Skeletal muscle satellite cell (primary cell): ENCODE measurements around the gene SORBS2.
A peak's percentile ranks its signal among the peaks of the same experiment; 100 is the strongest.

Source experiments
- H3K27me3 ChIP-seq: 2 replicates; pipeline ENCODE4 v1.7.0; 2013; ENCODE audit warnings: low read length; ENCODE audit not compliant: control insufficient read depth, insufficient read depth
- H3K36me3 ChIP-seq: 2 replicates; pipeline ENCODE4 v1.7.0; 2013; ENCODE audit warnings: mild to moderate bottlenecking, control low read depth, low read length; ENCODE audit not compliant: insufficient read depth
- H3K4me1 ChIP-seq: 2 replicates; pipeline ENCODE4 v1.7.0; 2013; ENCODE audit warnings: low read length; ENCODE audit not compliant: control insufficient read depth, insufficient read depth
- H3K4me2 ChIP-seq: 2 replicates; pipeline ENCODE4 v1.7.0; 2013; ENCODE audit warnings: mild to moderate bottlenecking, low read length
- H3K4me3 ChIP-seq: 2 replicates; pipeline ENCODE4 v1.7.0; 2013; ENCODE audit warnings: low read length
- H3K9ac ChIP-seq: 2 replicates; pipeline ENCODE4 v1.7.0; 2013; ENCODE audit warnings: mild to moderate bottlenecking, low read depth, low read length, moderate library complexity
- H3K9me3 ChIP-seq: replicated peaks from 2 replicates; pipeline ENCODE4 v1.7.0; 2013; ENCODE audit warnings: mild to moderate bottlenecking, control low read depth, low read length

SORBS2 gene

DNA sequence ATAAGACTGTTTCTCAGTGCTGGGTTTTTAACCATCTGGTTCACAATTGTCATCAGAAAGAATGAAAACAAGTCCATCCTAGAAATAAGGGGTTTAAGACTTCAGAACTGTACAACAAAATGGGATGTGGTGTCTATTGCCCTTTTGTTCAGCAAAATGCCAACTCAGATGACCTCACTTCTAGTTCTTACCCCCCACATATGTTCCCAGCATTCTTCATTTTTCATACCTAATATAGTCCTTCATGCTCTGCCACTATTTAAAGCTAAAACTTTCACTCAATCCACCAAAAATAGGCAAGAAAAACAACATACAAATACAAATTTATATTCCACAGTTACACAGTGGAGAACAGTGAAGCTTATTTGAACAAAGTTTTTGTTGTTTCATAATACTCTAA, 111.4 kb downstream of the SORBS2 start:
- Histone ChIP-seq H3K27me3 (no peaks in the 10 kb centered on the region), H3K9ac (no peak overlapping the region), H3K36me3 (no peaks in the 10 kb centered on the region), H3K9me3 (no peaks in the 10 kb centered on the region), H3K4me2 (no peak overlapping the region), H3K4me3 (no peak overlapping the region), H3K4me1 (peaks cover 4% of the 10 kb centered on the region)

DNA sequence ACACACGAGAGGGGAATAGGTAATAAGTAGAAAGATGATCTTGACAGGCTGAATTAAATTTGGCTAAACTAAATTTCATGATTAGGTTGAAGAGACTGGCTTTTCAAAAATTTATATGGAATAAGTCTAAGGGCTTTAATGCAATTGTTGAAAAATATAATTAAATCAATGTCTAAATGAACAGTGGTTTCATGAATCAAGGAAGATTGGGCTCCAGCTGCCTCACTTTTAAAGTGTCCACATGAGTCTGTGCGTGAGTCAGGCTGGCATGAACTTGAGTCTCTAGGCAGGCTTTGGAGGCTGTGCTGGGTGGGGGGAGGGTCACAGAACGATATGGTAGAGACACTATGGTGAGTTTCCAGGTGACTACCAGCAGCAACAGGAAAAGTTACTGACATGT, 111.9 kb downstream of the SORBS2 start:
- Histone ChIP-seq H3K4me2 (no peak overlapping the region), H3K36me3 (no peaks in the 10 kb centered on the region), H3K4me3 (no peak overlapping the region), H3K9me3 (no peaks in the 10 kb centered on the region), H3K27me3 (no peaks in the 10 kb centered on the region), H3K9ac (no peak overlapping the region), H3K4me1 (peaks cover 4% of the 10 kb centered on the region)

DNA sequence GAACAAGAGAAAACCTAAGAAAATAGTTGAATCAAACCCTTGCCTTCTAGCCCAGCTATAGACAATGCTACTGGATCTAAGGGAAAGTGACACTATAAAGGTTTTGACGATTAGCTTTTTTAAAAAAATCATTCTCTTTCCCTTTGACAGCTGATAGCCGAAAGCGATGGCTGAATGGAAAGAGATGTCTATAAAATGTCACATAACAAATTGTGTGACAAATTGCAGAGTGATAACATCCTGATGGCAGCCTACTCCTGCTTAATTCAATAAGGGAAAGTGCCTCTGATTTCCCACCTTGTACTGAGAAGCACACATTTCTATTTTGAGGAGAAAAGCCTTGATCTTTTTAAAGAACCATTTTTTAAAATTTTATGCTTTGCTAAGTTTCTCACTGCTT, 114.5 kb downstream of the SORBS2 start:
- H3K4me2 ChIP-seq: no peak overlapping the region
- no peak overlapping the region for H3K9ac ChIP-seq
- no peak overlapping the region for H3K4me3 ChIP-seq
- no peaks in the 10 kb centered on the region for H3K9me3 ChIP-seq
- no peaks in the 10 kb centered on the region for H3K27me3 ChIP-seq
- peaks cover 4% of the 10 kb centered on the region for H3K4me1 ChIP-seq
- no peaks in the 10 kb centered on the region for H3K36me3 ChIP-seq

DNA sequence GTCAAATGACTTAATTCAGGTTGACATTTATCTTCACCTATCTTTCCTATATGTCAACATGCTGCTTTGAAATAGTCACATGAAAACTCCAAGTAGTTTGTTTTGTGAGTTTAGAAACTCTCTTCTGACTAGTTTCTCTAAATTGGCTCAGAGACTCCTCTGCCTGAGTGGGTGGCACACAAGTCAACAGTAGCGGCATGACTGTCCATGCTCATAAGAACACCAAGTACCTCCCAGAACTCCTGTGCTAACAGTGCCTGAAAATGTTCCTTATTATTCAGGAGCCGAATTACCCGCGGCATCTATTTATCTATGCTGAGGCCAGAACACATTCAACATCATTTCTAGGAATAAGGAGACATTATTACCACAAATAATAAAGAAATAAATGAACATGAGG, 116.3 kb downstream of the SORBS2 start:
- Histone ChIP-seq H3K9ac (no peak overlapping the region), H3K27me3 (no peaks in the 10 kb centered on the region), H3K9me3 (no peaks in the 10 kb centered on the region), H3K4me3 (no peak overlapping the region), H3K4me1 (peaks cover 4% of the 10 kb centered on the region), H3K4me2 (no peak overlapping the region), H3K36me3 (no peaks in the 10 kb centered on the region)

DNA sequence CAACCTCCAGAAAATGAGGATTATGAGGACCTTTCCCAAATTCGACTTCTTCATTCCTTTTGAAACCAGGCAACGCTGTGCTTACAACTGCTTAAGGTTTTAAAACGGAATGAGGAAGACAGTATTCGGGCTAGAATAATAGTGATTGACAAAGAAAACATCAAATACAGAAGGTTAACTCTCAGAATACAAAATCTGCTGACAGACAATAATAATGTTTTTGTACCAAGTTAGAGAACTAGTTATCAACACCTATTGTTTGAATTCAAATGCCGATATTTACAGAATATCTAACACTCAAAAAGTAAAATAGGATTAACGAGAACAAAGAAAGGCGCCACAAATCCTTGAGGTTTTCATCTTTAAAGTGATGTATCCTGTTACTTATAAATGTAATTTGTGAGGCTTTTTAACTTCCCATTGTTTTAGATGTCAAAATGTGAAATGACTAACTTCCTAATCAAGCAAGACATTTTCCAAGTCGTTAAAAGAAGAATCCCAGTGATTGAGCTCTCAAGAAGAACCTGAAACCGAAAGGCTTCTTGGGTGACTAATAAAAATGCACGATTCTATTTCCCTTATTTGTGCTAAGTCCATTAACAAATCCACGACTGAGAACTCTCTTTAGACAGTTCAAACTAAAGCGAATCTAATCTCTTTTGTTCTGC, 118.3 kb downstream of the SORBS2 start:
- Histone ChIP-seq H3K9me3 (no peaks in the 10 kb centered on the region), H3K4me1 (no peaks in the 10 kb centered on the region), H3K36me3 (no peaks in the 10 kb centered on the region), H3K9ac (no peak overlapping the region), H3K4me2 (no peak overlapping the region), H3K4me3 (no peak overlapping the region), H3K27me3 (no peaks in the 10 kb centered on the region)

DNA sequence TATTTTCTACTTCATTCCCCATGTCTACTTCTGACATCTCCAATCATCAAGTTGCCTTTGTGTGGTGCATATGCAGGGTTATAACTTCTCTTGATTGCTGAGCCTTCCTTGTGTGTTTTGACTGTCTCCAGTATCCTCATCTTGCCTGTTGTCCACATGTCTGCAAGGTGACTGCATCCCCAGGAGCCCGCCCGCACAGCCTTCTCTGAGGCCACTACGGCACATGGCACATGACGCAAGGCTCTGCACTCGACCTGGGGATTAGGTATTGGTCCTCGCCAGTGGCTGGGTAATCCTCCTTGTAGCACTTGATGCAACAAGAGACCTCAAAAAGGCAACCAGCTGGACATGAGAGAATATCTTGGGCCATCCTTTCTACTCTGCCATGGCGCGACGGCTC, 122.6 kb downstream of the SORBS2 start:
- no peak overlapping the region for H3K4me2 ChIP-seq
- no peaks in the 10 kb centered on the region for H3K36me3 ChIP-seq
- no peak overlapping the region for H3K4me3 ChIP-seq
- no peaks in the 10 kb centered on the region for H3K4me1 ChIP-seq
- no peaks in the 10 kb centered on the region for H3K9me3 ChIP-seq
- no peaks in the 10 kb centered on the region for H3K27me3 ChIP-seq
- no peak overlapping the region for H3K9ac ChIP-seq

DNA sequence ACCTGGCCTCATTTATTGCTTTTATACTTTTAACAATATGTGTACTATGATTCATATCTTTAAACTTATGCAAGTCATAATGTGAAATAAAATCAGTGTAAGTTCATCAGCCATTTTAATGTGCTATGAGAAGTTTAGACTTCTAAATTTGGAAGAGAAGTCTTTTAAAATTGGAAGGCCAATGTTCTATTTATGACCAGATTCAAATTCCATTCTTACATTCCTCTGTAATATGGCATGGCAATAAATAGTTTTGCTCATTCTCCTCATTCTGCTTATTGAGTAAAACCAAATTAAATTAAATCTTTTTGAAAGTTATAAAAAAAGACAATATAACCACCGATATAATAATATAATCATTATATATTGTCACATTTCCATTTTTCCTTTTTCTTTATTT, 126.2 kb downstream of the SORBS2 start:
- H3K9ac ChIP-seq: no peak overlapping the region
- no peak overlapping the region for H3K4me3 ChIP-seq
- no peaks in the 10 kb centered on the region for H3K36me3 ChIP-seq
- peaks cover 11% of the 10 kb centered on the region for H3K4me1 ChIP-seq
- no peaks in the 10 kb centered on the region for H3K9me3 ChIP-seq
- no peak overlapping the region for H3K4me2 ChIP-seq
- no peaks in the 10 kb centered on the region for H3K27me3 ChIP-seq

DNA sequence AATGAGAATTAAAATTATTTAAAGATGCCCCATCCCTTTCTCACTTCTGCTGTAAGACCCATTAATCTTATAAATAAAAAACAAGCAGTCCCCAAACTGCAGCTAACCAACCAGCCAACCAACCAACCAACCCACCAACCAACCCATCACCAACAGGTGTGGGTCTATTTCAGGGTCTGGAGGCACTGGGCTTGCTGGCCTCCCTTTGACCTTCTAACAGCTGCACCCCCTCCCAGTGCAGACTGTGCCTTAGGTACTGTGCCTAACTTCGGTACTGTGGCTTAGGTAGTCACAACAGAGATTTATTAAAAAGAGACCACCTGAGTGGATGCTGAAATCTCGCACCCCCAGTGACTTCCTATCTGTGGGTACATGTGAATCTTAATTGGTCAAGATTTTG, 128.1 kb downstream of the SORBS2 start:
- peaks cover 11% of the 10 kb centered on the region for H3K4me1 ChIP-seq
- H3K9ac ChIP-seq: no peak overlapping the region
- no peak overlapping the region for H3K4me3 ChIP-seq
- no peaks in the 10 kb centered on the region for H3K9me3 ChIP-seq
- H3K36me3 ChIP-seq: no peaks in the 10 kb centered on the region
- no peak overlapping the region for H3K4me2 ChIP-seq
- no peaks in the 10 kb centered on the region for H3K27me3 ChIP-seq

DNA sequence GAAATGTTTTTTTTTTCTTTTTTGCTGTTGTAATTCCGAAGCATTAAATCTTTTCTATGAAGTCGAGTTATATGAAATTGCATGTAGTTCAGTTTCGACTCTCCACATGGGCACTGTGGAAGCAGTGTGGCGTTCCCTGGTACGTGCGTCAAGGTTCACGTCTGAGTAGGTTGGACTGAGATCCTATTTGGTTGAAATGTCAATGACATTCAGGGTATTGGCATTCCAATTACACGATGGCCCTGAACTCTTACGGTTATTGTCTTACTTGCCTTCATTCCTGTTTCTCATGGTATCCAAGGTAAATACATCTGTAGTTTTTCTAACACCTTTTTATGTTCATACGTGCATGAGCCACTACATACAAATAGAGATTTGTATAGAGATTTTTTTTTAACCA, 128.8 kb downstream of the SORBS2 start:
- H3K4me2 ChIP-seq: no peak overlapping the region
- H3K9ac ChIP-seq: no peak overlapping the region
- no peaks in the 10 kb centered on the region for H3K27me3 ChIP-seq
- no peak overlapping the region for H3K4me3 ChIP-seq
- H3K4me1 ChIP-seq: peaks cover 11% of the 10 kb centered on the region
- no peaks in the 10 kb centered on the region for H3K9me3 ChIP-seq
- no peaks in the 10 kb centered on the region for H3K36me3 ChIP-seq

DNA sequence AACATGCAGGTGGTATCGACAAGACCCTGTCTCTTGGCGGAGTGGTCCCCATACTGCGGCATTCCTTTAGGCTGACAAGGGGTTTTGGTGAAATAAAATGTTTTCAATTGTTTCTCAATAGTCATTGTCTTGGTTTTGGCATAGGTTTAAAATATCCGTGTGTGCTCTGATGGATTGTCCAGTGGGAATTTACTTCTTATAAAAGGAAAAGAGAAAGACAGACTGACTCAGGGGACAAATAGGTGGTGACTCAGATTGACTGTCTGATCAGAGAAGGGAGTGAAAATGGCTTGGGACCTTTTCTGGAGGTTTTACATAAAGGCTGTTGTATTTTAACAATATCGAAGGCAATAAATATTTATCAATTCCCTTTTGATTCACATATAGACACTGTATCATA, 129.8 kb downstream of the SORBS2 start:
- H3K4me3 ChIP-seq: no peak overlapping the region
- peak overlapping the region; percentile 31 for H3K4me2 ChIP-seq
- no peaks in the 10 kb centered on the region for H3K36me3 ChIP-seq
- no peak overlapping the region for H3K9ac ChIP-seq
- H3K9me3 ChIP-seq: no peaks in the 10 kb centered on the region
- H3K27me3 ChIP-seq: no peaks in the 10 kb centered on the region
- H3K4me1 ChIP-seq: peaks cover 11% of the 10 kb centered on the region

DNA sequence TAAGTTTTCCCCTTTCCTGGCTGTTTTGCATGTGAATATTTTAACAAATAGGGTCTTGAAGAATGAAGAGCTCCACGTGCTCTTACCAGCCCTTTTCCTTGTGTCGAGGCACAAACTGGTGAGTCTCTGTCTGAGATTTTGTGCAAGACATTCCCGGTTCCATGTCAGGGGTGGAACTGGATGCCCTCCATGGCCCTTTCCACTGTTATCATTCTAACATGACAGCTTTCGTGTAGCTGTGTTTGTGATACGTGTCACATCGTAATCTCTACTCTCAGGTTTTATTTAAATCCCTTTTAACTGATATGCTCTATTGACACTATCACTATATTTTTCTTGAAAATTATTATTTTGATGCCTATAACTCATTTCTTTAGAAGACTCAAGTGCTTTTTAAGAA, 130.4 kb downstream of the SORBS2 start:
- no peak overlapping the region for H3K4me2 ChIP-seq
- H3K9me3 ChIP-seq: no peaks in the 10 kb centered on the region
- H3K36me3 ChIP-seq: no peaks in the 10 kb centered on the region
- no peak overlapping the region for H3K4me3 ChIP-seq
- no peak overlapping the region for H3K9ac ChIP-seq
- peaks cover 11% of the 10 kb centered on the region for H3K4me1 ChIP-seq
- H3K27me3 ChIP-seq: no peaks in the 10 kb centered on the region

DNA sequence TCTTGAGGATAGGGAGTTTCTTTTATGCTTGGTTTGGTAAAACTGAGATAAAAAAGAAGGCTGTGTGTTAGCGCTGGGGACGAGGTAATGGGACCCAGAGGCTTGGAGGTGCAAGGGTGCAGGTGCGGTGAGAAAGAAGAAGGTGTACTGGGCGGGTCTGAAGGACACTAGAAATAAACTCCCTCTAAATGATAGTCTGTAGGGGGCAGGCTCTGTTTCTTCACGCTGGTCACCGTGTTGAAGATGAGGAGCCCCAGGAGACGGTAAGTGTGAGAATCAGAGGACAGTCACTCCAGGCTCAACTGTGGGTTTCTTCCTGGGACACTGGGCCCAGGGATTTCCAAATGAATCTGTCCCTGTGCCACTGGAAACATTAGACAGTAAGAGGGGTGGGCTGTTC, 131.4 kb downstream of the SORBS2 start:
- Histone ChIP-seq H3K4me3 (no peak overlapping the region), H3K9me3 (no peaks in the 10 kb centered on the region), H3K36me3 (no peaks in the 10 kb centered on the region), H3K4me2 (no peak overlapping the region), H3K9ac (no peak overlapping the region), H3K4me1 (peaks cover 11% of the 10 kb centered on the region), H3K27me3 (no peaks in the 10 kb centered on the region)
